AG10803 (cell line): ENCODE data around the gene USP35.
"Not testable (repeated sequence)": the region's sequence is repeated elsewhere in the genome, so short reads cannot be mapped to it uniquely, and the experiment has no call there.

Experiments used
- DNase-seq: peaks from one replicate; pipeline ENCODE4 v3.0.0; 2010; ENCODE audit warnings: low read depth
- H3K4me3 ChIP-seq: 2 replicates; pipeline ENCODE4 v1.5.1; 2011; ENCODE audit warnings: mild to moderate bottlenecking, low read length, control low read depth
- CTCF ChIP-seq: conservative IDR thresholded peaks from 2 replicates; pipeline ENCODE4 v1.5.1; 2011; ENCODE audit warnings: mild to moderate bottlenecking, low read length, control low read depth, inconsistent platforms

Gene USP35

GRCh38 chr11:78230161-78230877, 41.6 kb downstream of the USP35 start:
- no peak for DNase-seq
- no peak overlapping the region for H3K4me3 ChIP-seq
- no peak for TF ChIP-seq CTCF

- TF ChIP-seq CTCF, result no peak
- no peak overlapping the region for H3K4me3 ChIP-seq
- DNase-seq, result peak; percentile 48
These were observed 43.3 kb downstream of the USP35 start for GRCh38 chr11:78231962-78232501.

- not testable (repeated sequence) for H3K4me3 ChIP-seq, DNase-seq
These were observed 44.3 kb downstream of the USP35 start for GRCh38 chr11:78233046-78233445.

GRCh38 chr11:78234006-78234405, 45.3 kb downstream of the USP35 start:
- no peak overlapping the region for H3K4me3 ChIP-seq
- no peak for DNase-seq
- no peak for TF ChIP-seq CTCF

GRCh38 chr11:78237293-78238046, 48.8 kb downstream of the USP35 start:
- TF ChIP-seq CTCF, result no peak
- no peak overlapping the region for H3K4me3 ChIP-seq
- DNase-seq, result no peak

- H3K4me3 ChIP-seq, result no peak overlapping the region
- peak; percentile 11 for DNase-seq
- no peak for TF ChIP-seq CTCF
These were observed 51.1 kb downstream of the USP35 start for GRCh38 chr11:78239781-78240180.

- TF ChIP-seq CTCF, result no peak
- DNase-seq, result no peak
- no peak overlapping the region for H3K4me3 ChIP-seq
These were observed 52.8 kb downstream of the USP35 start for GRCh38 chr11:78241475-78241874.
